LNCAP (cell line): ENCODE data around the gene USP4.

Experiments
- CTCF ChIP-seq: fragments of 450-650 bp; IDR thresholded peaks from 2 replicates; pipeline ENCODE4 v1.5.1; 2017; ENCODE audit warnings: mild to moderate bottlenecking

USP4 gene

DNA sequence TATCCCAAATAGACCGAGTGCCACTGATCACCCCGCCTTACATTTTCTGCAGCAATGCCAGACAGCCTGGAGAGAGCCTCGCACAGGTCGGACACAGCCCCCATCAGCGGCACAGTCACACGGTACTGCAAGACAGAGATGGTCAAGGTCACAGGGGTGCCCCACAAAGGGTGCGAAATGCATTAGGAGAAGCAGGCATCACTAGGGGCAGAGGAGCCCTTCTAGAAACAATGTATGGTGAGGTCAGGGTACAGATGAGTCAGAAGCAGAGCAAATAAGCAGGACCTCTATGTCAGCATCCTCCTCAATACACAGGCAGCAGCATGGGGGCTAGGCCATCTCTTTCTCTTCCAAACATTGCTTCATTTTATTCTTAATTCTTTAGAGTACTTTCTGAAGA, 41.3 kb downstream of the USP4 start:
- no peak for TF ChIP-seq CTCF

GRCh38 chr3:49296781-49297411, 43.0 kb downstream of the USP4 start:
- no peak for TF ChIP-seq CTCF

- peak; percentile 55 for TF ChIP-seq CTCF
These were observed 44.3 kb downstream of the USP4 start for GRCh38 chr3:49295489-49296058.

DNA sequence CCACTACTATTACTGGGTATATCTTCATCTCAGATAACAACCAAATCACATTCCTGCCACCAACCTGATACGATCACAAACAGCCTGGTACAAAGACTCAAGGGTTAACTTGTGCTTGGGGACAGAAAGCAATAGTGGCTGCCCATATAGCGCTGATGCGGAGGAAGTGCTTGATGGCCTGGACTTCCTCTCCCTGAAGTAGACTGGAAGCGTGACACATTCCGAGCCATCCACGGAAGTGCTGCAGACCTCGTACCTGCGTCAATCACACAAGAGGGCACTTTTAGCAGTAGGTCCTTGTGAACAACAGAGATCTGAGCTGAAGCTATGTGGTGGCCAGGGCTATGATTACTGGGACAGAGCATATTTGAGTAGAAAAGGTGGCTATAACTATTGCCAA, 45.5 kb downstream of the USP4 start:
- TF ChIP-seq CTCF: no peak

GRCh38 chr3:49283997-49284396, 55.9 kb downstream of the USP4 start:
- TF ChIP-seq CTCF: no peak

- TF ChIP-seq CTCF: no peak
These were observed 60.5 kb downstream of the USP4 start for GRCh38 chr3:49279376-49279775.

DNA sequence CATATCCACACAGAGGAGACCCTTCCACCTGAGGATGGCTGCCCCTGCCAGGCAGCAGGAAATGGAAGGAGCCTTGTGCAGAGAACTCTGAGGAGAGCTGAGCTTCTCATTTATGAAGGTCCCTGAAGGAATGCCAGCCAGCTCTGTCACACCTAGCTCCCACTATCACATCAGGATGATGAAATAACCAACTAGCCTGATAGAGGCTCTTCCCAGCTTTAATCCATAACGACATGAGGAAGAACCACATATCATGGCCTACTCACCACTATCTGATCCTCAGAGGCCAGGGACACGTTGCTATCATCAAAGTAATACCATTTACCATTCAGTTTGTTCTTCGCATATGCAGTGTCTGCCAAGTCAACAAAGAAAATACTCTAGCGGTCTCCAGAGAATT, 61.3 kb downstream of the USP4 start:
- no peak for TF ChIP-seq CTCF

DNA sequence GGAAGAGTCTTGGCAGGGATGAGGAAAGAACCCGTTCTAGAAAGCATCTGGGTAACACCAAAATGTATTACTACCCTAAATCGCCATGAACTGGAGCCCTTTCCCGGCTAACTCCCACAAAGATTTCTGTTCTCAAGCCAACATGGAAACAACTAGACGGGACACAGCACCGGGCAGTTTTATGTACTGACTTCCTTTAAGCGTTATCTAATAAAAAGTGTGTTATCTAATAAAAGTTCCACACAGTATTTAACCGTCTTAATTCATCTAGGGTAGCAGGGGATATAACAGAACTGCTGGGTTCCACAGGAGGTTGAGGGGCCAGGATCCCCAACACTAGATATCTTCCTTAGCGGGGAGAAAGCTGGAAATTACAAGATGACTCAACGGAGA, 62.5 kb downstream of the USP4 start:
- TF ChIP-seq CTCF: no peak
